HG02852 (cell line): ENCODE measurements around the gene THSD4.

ENCODE experiments used
- ATAC-seq: cut with Tn5 transposase; IDR thresholded peaks from one replicate; pipeline ENCODE4 v1.9.1; 2021; ENCODE audit warnings: mild to moderate bottlenecking, moderate library complexity; ENCODE audit not compliant: unreplicated experiment

The THSD4 gene

GRCh38 chr15:71471347-71471746 lies 356.1 kb downstream of the THSD4 start:
- no peak for ATAC-seq

GRCh38 chr15:71472566-71472965 lies 357.3 kb downstream of the THSD4 start:
- no peak for ATAC-seq

- no peak for ATAC-seq
Measured at GRCh38 chr15:71473751-71474150, 358.5 kb downstream of the THSD4 start.

GRCh38 chr15:71476823-71477222 lies 361.6 kb downstream of the THSD4 start:
- ATAC-seq: no peak

GRCh38 chr15:71480556-71480955 lies 365.3 kb downstream of the THSD4 start:
- ATAC-seq: no peak

GRCh38 chr15:71484080-71484479 lies 368.8 kb downstream of the THSD4 start:
- no peak for ATAC-seq

- no peak for ATAC-seq
Measured at GRCh38 chr15:71485094-71485693, 369.9 kb downstream of the THSD4 start.

- ATAC-seq: no peak
Measured at GRCh38 chr15:71489570-71489969, 374.3 kb downstream of the THSD4 start.

- no peak for ATAC-seq
Measured at GRCh38 chr15:71493526-71493925, 378.3 kb downstream of the THSD4 start.

- ATAC-seq: no peak
Measured at GRCh38 chr15:71494563-71495397, 379.5 kb downstream of the THSD4 start.

- ATAC-seq: no peak
Measured at GRCh38 chr15:71495398-71495780, 380.1 kb downstream of the THSD4 start.

- ATAC-seq: no peak
Measured at GRCh38 chr15:71496336-71496955, 381.2 kb downstream of the THSD4 start.

- no peak for ATAC-seq
Measured at GRCh38 chr15:71501344-71502076, 386.2 kb downstream of the THSD4 start.

- ATAC-seq: no peak
Measured at GRCh38 chr15:71502077-71502432, 386.8 kb downstream of the THSD4 start.

GRCh38 chr15:71505962-71506361 lies 390.7 kb downstream of the THSD4 start:
- no peak for ATAC-seq

GRCh38 chr15:71506946-71507345 lies 391.7 kb downstream of the THSD4 start:
- ATAC-seq: no peak

GRCh38 chr15:71508081-71508682 lies 392.9 kb downstream of the THSD4 start:
- no peak for ATAC-seq

- no peak for ATAC-seq
Measured at GRCh38 chr15:71509139-71509538, 393.9 kb downstream of the THSD4 start.

GRCh38 chr15:71510763-71511162 lies 395.5 kb downstream of the THSD4 start:
- ATAC-seq: no peak

GRCh38 chr15:71511796-71512681 lies 396.8 kb downstream of the THSD4 start:
- no peak for ATAC-seq
